WTC11 (cell line): Measurements from ENCODE around the gene ZNF488. TPM values are rescaled to one million over a fixed set of nuclear protein-coding genes. Genes with fewer than 3 reads are reported as not detected.

Experiments
- ATAC-seq: fragments of 200-7000 bp; cut with Tn5 transposase; 2 replicates; pipeline ENCODE4 v1.10.0; 2021; ENCODE audit warnings: mild to moderate bottlenecking, moderate library complexity
- CTCF ChIA-PET: fragments of 300-600 bp; sonication (Branson Sonifier 250); formaldehyde crosslinking; loops from one replicate; lab custom pipeline; 2021; ENCODE audit warnings: antibody characterized with exemption; lab: Charles Lee
- POLR2A ChIA-PET: fragments of 350-600 bp; sonication (Branson Sonifier 250); formaldehyde crosslinking; loops from one replicate; lab custom pipeline; 2021; ENCODE audit warnings: antibody characterized with exemption; lab: Charles Lee
- DNase-seq: peaks from one replicate; pipeline ENCODE4 v3.0.0; 2021; ENCODE audit warnings: low spot score
- H3K27ac Mint-ChIP-seq: 2 replicates; pipeline ENCODE4 v1.8.0; 2021; ENCODE audit warnings: mixed read lengths
- H3K27me3 Mint-ChIP-seq: 2 replicates; pipeline ENCODE4 v1.8.0; 2021; ENCODE audit warnings: low read depth, mild to moderate bottlenecking, moderate library complexity, mixed read lengths
- H3K36me3 Mint-ChIP-seq: 2 replicates; pipeline ENCODE4 v1.8.0; 2021; ENCODE audit warnings: mixed read lengths
- H3K4me1 Mint-ChIP-seq: 2 replicates; pipeline ENCODE4 v1.8.0; 2022; ENCODE audit warnings: mixed read lengths
- H3K4me3 Mint-ChIP-seq: 2 replicates; pipeline ENCODE4 v1.8.0; 2021; ENCODE audit warnings: mild to moderate bottlenecking, moderate library complexity, mixed read lengths
- H3K9me3 Mint-ChIP-seq: 2 replicates; pipeline ENCODE4 v1.8.0; 2021; ENCODE audit warnings: mixed read lengths
- CREM ChIP-seq: sonication (generic); formaldehyde crosslinking; IDR thresholded peaks from 2 replicates; pipeline ENCODE4 v1.8.1; 2022; ENCODE audit warnings: mild to moderate bottlenecking, missing genetic modification reagents, moderate library complexity
- ESRRA ChIP-seq: sonication (generic); formaldehyde crosslinking; IDR thresholded peaks from 2 replicates; pipeline ENCODE4 v1.8.1; 2022; ENCODE audit warnings: mild to moderate bottlenecking, missing genetic modification reagents, borderline replicate concordance
- GTF2I ChIP-seq: fragments of 250-450 bp; sonication (Bioruptor Pico); conservative IDR thresholded peaks from 2 replicates; pipeline ENCODE4 v1.4.0; 2021; ENCODE audit warnings: mild to moderate bottlenecking
- HMGA2 ChIP-seq: fragments of 250-450 bp; sonication (Bioruptor Pico); IDR thresholded peaks from 2 replicates; pipeline ENCODE4 v1.4.0; 2021; ENCODE audit warnings: mild to moderate bottlenecking, moderate library complexity
- KAT7 ChIP-seq: sonication (generic); formaldehyde crosslinking; IDR thresholded peaks from 2 replicates; pipeline ENCODE4 v1.8.1; 2023; ENCODE audit warnings: missing genetic modification reagents, mild to moderate bottlenecking, borderline replicate concordance
- MYBL2 ChIP-seq: sonication (generic); formaldehyde crosslinking; IDR thresholded peaks from 2 replicates; pipeline ENCODE4 v1.8.1; 2023; ENCODE audit warnings: mild to moderate bottlenecking, moderate library complexity, missing genetic modification reagents
- NR1H2 ChIP-seq: sonication (generic); formaldehyde crosslinking; IDR thresholded peaks from 2 replicates; pipeline ENCODE4 v1.9.0; 2021; ENCODE audit warnings: mild to moderate bottlenecking, moderate library complexity, missing genetic modification reagents
- NR2C2 ChIP-seq: sonication (generic); formaldehyde crosslinking; IDR thresholded peaks from 2 replicates; pipeline ENCODE4 v1.8.0; 2022; ENCODE audit warnings: mild to moderate bottlenecking, missing genetic modification reagents
- RELA ChIP-seq: sonication (generic); formaldehyde crosslinking; IDR thresholded peaks from 2 replicates; pipeline ENCODE4 v1.8.1; 2022; ENCODE audit warnings: missing genetic modification reagents, mild to moderate bottlenecking, borderline replicate concordance
- SOX15 ChIP-seq: fragments of 250-450 bp; sonication (Bioruptor Pico); IDR thresholded peaks from 2 replicates; pipeline ENCODE4 v1.9.0; 2021; ENCODE audit warnings: mild to moderate bottlenecking
- ZNF232 ChIP-seq: sonication (generic); formaldehyde crosslinking; IDR thresholded peaks from 2 replicates; pipeline ENCODE4 v1.8.0; 2022; ENCODE audit warnings: mild to moderate bottlenecking, missing genetic modification reagents
- total RNA-seq: library from RNA; stranded (reverse); gene quantifications from 3 replicates; pipeline ENCODE4 v1.2.3, GENCODE V29; 2021
- TF ChIP-seq, protein P1 (sequence below): sonication (generic); formaldehyde crosslinking; IDR thresholded peaks from 2 replicates; pipeline ENCODE4 v1.8.1; 2022; ENCODE audit warnings: missing genetic modification reagents, borderline replicate concordance
- TF ChIP-seq, protein P2 (sequence below): fragments of 250-450 bp; sonication (Bioruptor Pico); IDR thresholded peaks from 2 replicates; pipeline ENCODE4 v1.9.0; 2021; ENCODE audit warnings: mild to moderate bottlenecking
- TF ChIP-seq, protein P3 (sequence below): fragments of 250-450 bp; sonication (Bioruptor Pico); IDR thresholded peaks from 2 replicates; pipeline ENCODE4 v2.1.2; 2022; ENCODE audit warnings: mild to moderate bottlenecking, moderate library complexity
- TF ChIP-seq, protein P4 (sequence below): sonication (generic); formaldehyde crosslinking; IDR thresholded peaks from 2 replicates; pipeline ENCODE4 v1.8.1; 2022; ENCODE audit warnings: mild to moderate bottlenecking, moderate library complexity, missing genetic modification reagents
- TF ChIP-seq, protein P5 (sequence below): sonication (generic); formaldehyde crosslinking; conservative IDR thresholded peaks from 2 replicates; pipeline ENCODE4 v1.8.1; 2023; ENCODE audit warnings: mild to moderate bottlenecking, low read depth, missing genetic modification reagents, moderate library complexity
- TF ChIP-seq, protein P6 (sequence below): sonication (generic); formaldehyde crosslinking; IDR thresholded peaks from 2 replicates; pipeline ENCODE4 v1.8.1; 2022; ENCODE audit warnings: mild to moderate bottlenecking, missing genetic modification reagents, moderate library complexity, borderline replicate concordance
- TF ChIP-seq, protein P7 (sequence below): sonication (generic); formaldehyde crosslinking; IDR thresholded peaks from 2 replicates; pipeline ENCODE4 v1.8.0; 2022; ENCODE audit warnings: mild to moderate bottlenecking, missing genetic modification reagents

Gene ZNF488
- total RNA-seq, 1 experiment from 2014 or later: 8.7 TPM

DNA sequence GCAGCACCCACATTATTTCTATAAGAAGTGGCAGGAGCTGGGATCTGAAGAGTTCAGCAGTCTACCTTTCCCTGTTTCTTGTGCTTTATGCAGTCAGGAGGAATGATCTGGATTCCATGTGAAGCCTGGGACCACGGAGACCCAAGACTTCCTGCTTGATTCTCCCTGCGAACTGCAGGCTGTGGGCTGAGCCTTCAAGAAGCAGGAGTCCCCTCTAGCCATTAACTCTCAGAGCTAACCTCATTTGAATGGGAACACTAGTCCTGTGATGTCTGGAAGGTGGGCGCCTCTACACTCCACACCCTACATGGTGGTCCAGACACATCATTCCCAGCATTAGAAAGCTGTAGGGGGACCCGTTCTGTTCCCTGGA is 36.8 kb downstream of the ZNF488 start (continued):
- TF ChIP-seq, protein P1, sequence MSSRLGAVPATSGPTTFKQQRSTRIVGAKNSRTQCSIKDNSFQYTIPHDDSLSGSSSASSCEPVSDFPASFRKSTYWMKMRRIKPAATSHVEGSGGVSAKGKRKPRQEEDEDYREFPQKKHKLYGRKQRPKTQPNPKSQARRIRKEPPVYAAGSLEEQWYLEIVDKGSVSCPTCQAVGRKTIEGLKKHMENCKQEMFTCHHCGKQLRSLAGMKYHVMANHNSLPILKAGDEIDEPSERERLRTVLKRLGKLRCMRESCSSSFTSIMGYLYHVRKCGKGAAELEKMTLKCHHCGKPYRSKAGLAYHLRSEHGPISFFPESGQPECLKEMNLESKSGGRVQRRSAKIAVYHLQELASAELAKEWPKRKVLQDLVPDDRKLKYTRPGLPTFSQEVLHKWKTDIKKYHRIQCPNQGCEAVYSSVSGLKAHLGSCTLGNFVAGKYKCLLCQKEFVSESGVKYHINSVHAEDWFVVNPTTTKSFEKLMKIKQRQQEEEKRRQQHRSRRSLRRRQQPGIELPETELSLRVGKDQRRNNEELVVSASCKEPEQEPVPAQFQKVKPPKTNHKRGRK (CRISPR knock-in tag): no peak
- TF ChIP-seq, protein P2, sequence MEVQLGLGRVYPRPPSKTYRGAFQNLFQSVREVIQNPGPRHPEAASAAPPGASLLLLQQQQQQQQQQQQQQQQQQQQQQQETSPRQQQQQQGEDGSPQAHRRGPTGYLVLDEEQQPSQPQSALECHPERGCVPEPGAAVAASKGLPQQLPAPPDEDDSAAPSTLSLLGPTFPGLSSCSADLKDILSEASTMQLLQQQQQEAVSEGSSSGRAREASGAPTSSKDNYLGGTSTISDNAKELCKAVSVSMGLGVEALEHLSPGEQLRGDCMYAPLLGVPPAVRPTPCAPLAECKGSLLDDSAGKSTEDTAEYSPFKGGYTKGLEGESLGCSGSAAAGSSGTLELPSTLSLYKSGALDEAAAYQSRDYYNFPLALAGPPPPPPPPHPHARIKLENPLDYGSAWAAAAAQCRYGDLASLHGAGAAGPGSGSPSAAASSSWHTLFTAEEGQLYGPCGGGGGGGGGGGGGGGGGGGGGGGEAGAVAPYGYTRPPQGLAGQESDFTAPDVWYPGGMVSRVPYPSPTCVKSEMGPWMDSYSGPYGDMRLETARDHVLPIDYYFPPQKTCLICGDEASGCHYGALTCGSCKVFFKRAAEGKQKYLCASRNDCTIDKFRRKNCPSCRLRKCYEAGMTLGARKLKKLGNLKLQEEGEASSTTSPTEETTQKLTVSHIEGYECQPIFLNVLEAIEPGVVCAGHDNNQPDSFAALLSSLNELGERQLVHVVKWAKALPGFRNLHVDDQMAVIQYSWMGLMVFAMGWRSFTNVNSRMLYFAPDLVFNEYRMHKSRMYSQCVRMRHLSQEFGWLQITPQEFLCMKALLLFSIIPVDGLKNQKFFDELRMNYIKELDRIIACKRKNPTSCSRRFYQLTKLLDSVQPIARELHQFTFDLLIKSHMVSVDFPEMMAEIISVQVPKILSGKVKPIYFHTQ: no peak

DNA sequence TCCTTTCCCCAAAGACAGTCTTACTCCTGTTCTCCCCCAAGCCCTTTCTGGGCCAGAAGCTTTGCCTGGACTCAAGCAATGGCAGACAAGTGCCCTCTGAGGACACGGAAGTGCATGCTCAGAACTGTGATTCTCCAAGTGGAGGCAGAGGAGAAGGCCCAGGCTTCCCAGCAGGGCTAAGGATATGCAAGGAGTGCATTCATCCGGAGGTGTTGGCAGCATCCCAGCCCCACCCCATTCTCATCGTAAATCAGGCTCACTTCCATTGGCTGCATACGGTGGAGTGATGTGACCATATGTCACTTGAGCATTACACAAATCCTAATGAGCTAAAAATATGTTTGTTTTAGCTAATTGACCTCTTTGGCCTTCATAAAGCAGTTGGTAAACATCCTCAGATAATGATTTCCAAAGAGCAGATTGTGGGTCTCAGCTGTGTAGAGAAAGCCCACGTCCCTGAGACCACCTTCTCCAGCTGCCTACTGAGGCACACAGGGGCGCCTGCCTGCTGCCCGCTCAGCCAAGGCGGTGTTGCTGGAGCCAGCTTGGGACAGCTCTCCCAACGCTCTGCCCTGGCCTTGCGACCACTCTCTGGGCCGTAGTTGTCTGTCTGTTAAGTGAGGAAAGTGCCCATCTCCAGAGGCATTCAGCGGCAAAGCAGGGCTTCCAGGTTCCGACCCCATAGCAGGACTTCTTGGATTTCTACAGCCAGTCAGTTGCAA is 37.4 kb downstream of the ZNF488 start:
- H3K9me3 Mint-ChIP-seq: no peaks in the 10 kb centered on the region
- H3K36me3 Mint-ChIP-seq: no peaks in the 10 kb centered on the region
- ATAC-seq (no peak), DNase-seq (no peak)
- H3K27me3 Mint-ChIP-seq: no peaks in the 10 kb centered on the region
- H3K27ac Mint-ChIP-seq: no peak overlapping the region
- H3K4me1 Mint-ChIP-seq: peaks cover 22% of the 10 kb centered on the region
- H3K4me3 Mint-ChIP-seq: no peak overlapping the region
- CTCF ChIA-PET: no interaction called here
- TF ChIP-seq ESRRA (CRISPR knock-in tag) (no peak), KAT7 (no peak), MYBL2 (no peak), HMGA2 (CRISPR knock-in tag) (no peak), GTF2I (CRISPR knock-in tag) (no peak), SOX15 (CRISPR knock-in tag) (no peak)
- TF ChIP-seq, protein P1 (CRISPR knock-in tag): no peak
- TF ChIP-seq, protein P3, sequence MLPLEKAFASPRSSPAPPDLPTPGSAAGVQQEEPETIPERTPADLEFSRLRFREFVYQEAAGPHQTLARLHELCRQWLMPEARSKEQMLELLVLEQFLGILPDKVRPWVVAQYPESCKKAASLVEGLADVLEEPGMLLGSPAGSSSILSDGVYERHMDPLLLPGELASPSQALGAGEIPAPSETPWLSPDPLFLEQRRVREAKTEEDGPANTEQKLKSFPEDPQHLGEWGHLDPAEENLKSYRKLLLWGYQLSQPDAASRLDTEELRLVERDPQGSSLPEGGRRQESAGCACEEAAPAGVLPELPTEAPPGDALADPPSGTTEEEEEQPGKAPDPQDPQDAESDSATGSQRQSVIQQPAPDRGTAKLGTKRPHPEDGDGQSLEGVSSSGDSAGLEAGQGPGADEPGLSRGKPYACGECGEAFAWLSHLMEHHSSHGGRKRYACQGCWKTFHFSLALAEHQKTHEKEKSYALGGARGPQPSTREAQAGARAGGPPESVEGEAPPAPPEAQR (CRISPR knock-in tag): no peak
- TF ChIP-seq, all 79 proteins: peak for 0
- POLR2A ChIA-PET: no interaction called here

DNA sequence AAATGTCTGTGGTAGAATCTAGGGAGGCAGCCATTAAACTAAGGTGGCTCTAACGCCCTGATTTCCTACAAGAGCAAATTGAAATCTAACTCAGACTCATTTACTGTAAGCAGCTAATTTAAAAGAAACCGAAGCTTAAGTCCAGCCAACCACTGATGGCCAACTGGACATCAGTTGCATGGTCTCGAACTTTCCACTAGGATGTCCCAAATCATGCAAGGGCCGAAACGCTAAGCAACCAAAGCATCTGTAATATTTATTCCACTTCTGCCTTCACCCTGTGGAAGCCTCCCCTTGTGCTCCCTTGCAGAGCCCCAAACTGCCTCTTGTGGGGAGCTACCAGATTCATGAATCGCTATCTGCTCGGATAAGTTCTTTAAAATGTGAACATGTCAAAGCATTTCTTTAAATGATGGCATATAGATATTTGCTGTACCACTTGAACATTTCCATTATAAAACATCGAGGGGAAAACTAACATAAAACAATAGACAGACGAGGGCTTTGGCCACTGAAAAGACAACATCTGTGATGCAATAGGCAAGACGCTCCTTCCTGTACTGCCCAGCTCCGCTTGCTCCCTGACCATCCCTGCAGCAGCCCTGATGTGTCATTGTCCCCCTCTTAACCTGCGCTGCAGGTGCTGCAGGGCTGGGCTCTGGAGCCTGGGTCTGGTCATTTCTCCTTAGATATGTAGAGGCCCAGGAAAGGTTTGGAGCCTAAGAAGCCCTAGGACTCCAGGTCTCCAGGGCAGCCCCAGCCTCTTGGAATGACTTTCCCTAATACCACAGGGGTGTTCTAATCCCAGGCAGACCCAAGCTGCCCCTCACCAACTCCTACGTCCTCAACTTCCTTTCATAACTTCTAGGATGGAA is 38.9 kb downstream of the ZNF488 start:
- ChIA-PET POLR2A (no interaction called here), CTCF (interaction anchor here (1.1 kb wide), 1 partner anchor 34 kb away, joined by 3 read pairs; no protein-coding TSS in a partner anchor)
- DNase-seq (no peak), ATAC-seq (no peak)
- Mint-ChIP-seq H3K9me3 (no peaks in the 10 kb centered on the region), H3K4me3 (no peak overlapping the region), H3K36me3 (no peaks in the 10 kb centered on the region), H3K4me1 (peaks cover 25% of the 10 kb centered on the region), H3K27ac (no peak overlapping the region), H3K27me3 (no peaks in the 10 kb centered on the region)
- no peak for TF ChIP-seq RELA (CRISPR knock-in tag)
- no peak for TF ChIP-seq NR1H2 (CRISPR knock-in tag)
- no peak for TF ChIP-seq MYBL2
- TF ChIP-seq, protein P4, sequence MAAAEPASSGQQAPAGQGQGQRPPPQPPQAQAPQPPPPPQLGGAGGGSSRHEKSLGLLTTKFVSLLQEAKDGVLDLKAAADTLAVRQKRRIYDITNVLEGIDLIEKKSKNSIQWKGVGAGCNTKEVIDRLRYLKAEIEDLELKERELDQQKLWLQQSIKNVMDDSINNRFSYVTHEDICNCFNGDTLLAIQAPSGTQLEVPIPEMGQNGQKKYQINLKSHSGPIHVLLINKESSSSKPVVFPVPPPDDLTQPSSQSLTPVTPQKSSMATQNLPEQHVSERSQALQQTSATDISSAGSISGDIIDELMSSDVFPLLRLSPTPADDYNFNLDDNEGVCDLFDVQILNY (CRISPR knock-in tag): no peak
- TF ChIP-seq CREM (CRISPR knock-in tag): no peak
- no peak for TF ChIP-seq ZNF232 (CRISPR knock-in tag)
- TF ChIP-seq, protein P5, sequence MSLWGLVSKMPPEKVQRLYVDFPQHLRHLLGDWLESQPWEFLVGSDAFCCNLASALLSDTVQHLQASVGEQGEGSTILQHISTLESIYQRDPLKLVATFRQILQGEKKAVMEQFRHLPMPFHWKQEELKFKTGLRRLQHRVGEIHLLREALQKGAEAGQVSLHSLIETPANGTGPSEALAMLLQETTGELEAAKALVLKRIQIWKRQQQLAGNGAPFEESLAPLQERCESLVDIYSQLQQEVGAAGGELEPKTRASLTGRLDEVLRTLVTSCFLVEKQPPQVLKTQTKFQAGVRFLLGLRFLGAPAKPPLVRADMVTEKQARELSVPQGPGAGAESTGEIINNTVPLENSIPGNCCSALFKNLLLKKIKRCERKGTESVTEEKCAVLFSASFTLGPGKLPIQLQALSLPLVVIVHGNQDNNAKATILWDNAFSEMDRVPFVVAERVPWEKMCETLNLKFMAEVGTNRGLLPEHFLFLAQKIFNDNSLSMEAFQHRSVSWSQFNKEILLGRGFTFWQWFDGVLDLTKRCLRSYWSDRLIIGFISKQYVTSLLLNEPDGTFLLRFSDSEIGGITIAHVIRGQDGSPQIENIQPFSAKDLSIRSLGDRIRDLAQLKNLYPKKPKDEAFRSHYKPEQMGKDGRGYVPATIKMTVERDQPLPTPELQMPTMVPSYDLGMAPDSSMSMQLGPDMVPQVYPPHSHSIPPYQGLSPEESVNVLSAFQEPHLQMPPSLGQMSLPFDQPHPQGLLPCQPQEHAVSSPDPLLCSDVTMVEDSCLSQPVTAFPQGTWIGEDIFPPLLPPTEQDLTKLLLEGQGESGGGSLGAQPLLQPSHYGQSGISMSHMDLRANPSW (CRISPR knock-in tag): no peak
- TF ChIP-seq, protein P6, sequence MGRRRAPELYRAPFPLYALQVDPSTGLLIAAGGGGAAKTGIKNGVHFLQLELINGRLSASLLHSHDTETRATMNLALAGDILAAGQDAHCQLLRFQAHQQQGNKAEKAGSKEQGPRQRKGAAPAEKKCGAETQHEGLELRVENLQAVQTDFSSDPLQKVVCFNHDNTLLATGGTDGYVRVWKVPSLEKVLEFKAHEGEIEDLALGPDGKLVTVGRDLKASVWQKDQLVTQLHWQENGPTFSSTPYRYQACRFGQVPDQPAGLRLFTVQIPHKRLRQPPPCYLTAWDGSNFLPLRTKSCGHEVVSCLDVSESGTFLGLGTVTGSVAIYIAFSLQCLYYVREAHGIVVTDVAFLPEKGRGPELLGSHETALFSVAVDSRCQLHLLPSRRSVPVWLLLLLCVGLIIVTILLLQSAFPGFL (CRISPR knock-in tag): no peak
- TF ChIP-seq, protein P7, sequence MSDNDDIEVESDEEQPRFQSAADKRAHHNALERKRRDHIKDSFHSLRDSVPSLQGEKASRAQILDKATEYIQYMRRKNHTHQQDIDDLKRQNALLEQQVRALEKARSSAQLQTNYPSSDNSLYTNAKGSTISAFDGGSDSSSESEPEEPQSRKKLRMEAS: no peak
- no peak for TF ChIP-seq NR2C2 (CRISPR knock-in tag)
